HG03521 (cell line): ENCODE data around the gene TOLLIP.
"Not testable (repeated sequence)": the region's sequence is repeated elsewhere in the genome, so short reads cannot be mapped to it uniquely, and the experiment has no call there.

Experiments used
- ATAC-seq: cut with Tn5 transposase; IDR thresholded peaks from one replicate; pipeline ENCODE4 v1.9.1; 2021; ENCODE audit warnings: mild to moderate bottlenecking, moderate library complexity; ENCODE audit not compliant: unreplicated experiment

The TOLLIP gene

DNA sequence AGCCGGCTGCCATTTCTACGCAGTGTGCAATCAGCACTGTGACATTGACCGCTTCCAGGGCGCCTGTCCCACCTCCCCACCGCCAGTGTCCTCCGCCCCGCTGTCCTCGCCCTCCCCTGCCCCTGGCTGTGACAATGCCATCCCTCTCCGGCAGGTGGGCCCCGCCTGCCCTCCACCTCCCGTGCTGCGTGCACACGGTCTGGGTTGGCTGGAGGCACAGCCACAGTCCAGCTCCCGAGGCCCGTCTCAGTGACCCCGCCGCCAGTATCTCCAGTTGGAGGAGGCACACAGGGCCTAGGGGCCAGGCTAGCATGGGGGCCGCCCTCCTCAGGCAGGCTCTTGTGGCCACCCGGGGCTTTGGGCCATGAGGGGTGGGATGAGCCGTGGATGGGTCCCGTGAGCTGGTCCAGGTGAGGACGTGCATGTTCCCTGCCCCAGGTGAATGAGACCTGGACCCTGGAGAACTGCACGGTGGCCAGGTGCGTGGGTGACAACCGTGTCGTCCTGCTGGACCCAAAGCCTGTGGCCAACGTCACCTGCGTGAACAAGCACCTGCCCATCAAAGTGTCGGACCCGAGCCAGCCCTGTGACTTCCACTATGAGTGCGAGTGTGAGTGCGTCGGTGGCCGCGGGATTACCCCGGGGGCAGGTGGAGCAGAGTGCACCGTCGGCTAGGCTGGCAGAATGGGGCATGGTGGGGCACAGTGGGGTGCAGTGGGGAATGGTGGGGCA is 56.9 kb downstream of the TOLLIP start:
- no peak for ATAC-seq

DNA sequence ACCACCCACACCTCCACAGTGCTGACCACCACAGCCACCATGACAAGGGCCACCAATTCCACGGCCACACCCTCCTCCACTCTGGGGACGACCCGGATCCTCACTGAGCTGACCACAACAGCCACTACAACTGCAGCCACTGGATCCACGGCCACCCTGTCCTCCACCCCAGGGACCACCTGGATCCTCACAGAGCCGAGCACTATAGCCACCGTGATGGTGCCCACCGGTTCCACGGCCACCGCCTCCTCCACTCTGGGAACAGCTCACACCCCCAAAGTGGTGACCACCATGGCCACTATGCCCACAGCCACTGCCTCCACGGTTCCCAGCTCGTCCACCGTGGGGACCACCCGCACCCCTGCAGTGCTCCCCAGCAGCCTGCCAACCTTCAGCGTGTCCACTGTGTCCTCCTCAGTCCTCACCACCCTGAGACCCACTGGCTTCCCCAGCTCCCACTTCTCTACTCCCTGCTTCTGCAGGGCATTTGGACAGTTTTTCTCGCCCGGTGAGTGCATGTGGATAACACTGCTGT is 58.1 kb downstream of the TOLLIP start:
- no peak for ATAC-seq

DNA sequence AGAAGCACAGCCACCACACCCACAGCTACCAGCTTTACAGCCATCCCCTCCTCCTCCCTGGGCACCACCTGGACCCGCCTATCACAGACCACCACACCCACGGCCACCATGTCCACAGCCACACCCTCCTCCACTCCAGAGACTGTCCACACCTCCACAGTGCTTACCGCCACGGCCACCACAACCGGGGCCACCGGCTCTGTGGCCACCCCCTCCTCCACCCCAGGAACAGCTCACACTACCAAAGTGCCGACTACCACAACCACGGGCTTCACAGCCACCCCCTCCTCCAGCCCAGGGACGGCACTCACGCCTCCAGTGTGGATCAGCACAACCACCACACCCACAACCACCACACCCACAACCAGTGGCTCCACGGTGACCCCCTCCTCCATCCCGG is 59.0 kb downstream of the TOLLIP start:
- not testable (repeated sequence) for ATAC-seq

DNA sequence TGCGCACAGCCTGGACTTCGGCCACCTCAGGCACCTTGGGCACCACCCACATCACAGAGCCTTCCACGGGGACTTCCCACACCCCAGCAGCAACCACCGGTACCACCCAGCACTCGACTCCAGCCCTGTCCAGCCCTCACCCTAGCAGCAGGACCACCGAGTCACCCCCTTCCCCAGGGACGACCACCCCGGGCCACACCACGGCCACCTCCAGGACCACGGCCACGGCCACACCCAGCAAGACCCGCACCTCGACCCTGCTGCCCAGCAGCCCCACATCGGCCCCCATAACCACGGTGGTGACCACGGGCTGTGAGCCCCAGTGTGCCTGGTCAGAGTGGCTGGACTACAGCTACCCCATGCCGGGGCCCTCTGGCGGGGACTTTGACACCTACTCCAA is 60.5 kb downstream of the TOLLIP start:
- not testable (repeated sequence) for ATAC-seq

DNA sequence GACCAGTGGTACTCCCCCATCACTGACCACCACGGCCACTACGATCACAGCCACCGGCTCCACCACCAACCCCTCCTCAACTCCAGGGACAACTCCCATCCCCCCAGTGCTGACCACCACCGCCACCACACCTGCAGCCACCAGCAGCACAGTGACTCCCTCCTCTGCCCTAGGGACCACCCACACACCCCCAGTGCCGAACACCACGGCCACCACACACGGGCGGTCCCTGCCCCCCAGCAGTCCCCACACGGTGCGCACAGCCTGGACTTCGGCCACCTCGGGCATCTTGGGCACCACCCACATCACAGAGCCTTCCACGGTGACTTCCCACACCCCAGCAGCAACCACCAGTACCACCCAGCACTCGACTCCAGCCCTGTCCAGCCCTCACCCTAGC is 62.4 kb downstream of the TOLLIP start:
- not testable (repeated sequence) for ATAC-seq

DNA sequence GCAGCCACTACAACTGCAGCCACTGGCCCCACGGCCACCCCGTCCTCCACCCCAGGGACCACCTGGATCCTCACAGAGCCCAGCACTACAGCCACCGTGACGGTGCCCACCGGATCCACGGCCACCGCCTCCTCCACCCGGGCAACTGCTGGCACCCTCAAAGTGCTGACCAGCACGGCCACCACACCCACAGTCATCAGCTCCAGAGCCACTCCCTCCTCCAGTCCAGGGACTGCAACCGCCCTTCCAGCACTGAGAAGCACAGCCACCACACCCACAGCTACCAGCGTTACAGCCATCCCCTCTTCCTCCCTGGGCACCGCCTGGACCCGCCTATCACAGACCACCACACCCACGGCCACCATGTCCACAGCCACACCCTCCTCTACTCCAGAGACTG is 63.1 kb downstream of the TOLLIP start:
- not testable (repeated sequence) for ATAC-seq

DNA sequence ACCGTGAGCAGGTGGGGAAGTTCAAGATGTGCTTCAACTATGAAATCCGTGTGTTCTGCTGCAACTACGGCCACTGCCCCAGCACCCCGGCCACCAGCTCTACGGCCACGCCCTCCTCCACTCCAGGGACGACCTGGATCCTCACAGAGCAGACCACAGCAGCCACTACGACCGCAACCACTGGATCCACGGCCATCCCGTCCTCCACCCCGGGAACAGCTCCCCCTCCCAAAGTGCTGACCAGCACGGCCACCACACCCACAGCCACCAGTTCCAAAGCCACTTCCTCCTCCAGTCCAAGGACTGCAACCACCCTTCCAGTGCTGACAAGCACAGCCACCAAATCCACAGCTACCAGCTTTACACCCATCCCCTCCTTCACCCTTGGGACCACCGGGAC is 63.7 kb downstream of the TOLLIP start:
- not testable (repeated sequence) for ATAC-seq

DNA sequence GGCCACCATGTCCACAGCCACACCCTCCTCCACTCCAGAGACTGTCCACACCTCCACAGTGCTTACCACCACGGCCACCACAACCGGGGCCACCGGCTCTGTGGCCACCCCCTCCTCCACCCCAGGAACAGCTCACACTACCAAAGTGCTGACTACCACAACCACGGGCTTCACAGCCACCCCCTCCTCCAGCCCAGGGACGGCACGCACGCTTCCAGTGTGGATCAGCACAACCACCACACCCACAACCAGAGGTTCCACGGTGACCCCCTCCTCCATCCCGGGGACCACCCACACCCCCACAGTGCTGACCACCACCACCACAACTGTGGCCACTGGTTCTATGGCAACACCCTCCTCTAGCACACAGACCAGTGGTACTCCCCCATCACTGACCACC is 64.9 kb downstream of the TOLLIP start:
- not testable (repeated sequence) for ATAC-seq

DNA sequence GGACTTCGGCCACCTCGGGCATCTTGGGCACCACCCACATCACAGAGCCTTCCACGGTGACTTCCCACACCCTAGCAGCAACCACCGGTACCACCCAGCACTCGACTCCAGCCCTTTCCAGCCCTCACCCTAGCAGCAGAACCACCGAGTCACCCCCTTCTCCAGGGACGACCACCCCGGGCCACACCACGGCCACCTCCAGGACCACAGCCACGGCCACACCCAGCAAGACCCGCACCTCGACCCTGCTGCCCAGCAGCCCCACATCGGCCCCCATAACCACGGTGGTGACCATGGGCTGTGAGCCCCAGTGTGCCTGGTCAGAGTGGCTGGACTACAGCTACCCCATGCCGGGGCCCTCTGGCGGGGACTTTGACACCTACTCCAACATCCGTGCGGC is 65.9 kb downstream of the TOLLIP start:
- not testable (repeated sequence) for ATAC-seq

DNA sequence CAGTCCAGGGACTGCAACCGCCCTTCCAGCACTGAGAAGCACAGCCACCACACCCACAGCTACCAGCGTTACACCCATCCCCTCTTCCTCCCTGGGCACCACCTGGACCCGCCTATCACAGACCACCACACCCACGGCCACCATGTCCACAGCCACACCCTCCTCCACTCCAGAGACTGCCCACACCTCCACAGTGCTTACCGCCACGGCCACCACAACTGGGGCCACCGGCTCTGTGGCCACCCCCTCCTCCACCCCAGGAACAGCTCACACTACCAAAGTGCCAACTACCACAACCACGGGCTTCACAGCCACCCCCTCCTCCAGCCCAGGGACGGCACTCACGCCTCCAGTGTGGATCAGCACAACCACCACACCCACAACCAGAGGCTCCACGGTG is 66.7 kb downstream of the TOLLIP start:
- ATAC-seq = not testable (repeated sequence)

DNA sequence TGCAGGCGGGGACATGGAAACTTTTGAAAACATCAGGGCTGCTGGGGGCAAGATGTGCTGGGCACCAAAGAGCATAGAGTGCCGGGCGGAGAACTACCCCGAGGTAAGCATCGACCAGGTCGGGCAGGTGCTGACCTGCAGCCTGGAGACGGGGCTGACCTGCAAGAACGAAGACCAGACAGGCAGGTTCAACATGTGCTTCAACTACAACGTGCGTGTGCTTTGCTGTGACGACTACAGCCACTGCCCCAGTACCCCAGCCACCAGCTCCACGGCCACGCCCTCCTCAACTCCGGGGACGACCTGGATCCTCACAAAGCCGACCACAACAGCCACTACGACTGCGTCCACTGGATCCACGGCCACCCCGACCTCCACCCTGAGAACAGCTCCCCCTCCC is 67.1 kb downstream of the TOLLIP start:
- ATAC-seq = no peak

DNA sequence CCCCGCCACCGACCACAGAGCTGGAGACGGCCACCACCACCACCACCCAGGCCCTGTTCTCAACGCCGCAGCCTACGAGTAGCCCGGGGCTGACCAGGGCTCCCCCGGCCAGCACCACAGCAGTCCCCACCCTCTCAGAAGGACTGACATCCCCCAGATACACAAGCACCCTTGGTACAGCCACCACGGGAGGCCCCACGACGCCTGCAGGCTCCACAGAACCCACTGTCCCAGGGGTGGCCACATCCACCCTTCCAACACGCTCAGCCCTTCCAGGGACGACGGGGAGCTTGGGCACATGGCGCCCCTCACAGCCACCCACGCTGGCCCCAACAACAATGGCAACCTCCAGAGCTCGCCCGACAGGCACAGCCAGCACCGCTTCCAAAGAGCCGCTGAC is 67.7 kb downstream of the TOLLIP start:
- no peak for ATAC-seq

DNA sequence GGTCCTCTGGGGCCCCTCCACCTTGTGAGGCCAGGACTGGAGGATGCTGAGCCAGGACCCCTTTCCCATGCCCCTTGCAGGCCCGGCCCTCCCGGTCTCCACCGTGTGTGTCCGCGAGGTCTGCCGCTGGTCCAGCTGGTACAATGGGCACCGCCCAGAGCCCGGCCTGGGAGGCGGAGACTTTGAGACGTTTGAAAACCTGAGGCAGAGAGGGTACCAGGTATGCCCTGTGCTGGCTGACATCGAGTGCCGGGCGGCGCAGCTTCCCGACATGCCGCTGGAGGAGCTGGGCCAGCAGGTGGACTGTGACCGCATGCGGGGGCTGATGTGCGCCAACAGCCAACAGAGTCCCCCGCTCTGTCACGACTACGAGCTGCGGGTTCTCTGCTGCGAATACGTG is 68.7 kb downstream of the TOLLIP start:
- no peak for ATAC-seq

DNA sequence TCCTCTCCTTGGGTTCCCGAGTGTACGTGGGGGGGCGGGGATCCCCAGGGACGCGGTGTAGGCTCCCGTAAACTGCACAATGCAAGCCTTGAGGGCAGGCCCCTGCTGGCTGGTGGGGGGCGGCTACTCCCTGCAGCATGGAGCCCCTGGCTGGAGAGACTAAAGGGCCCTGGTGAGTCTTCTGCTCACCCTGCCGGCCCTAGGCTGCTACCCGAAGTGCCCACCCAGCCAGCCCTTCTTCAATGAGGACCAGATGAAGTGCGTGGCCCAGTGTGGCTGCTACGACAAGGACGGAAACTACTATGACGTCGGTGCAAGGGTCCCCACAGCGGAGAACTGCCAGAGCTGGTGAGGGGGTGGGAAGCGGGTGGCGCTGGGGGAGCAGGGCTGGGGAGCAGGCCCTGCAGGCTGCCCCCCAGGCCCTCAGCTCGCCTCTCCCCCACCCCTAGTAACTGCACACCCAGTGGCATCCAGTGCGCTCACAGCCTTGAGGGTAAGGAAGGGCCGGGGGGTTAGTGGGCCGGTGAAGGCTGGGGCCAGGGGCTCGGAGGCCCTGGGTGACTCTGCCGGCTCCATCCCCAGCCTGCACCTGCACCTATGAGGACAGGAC is 69.7 kb downstream of the TOLLIP start:
- no peak for ATAC-seq

DNA sequence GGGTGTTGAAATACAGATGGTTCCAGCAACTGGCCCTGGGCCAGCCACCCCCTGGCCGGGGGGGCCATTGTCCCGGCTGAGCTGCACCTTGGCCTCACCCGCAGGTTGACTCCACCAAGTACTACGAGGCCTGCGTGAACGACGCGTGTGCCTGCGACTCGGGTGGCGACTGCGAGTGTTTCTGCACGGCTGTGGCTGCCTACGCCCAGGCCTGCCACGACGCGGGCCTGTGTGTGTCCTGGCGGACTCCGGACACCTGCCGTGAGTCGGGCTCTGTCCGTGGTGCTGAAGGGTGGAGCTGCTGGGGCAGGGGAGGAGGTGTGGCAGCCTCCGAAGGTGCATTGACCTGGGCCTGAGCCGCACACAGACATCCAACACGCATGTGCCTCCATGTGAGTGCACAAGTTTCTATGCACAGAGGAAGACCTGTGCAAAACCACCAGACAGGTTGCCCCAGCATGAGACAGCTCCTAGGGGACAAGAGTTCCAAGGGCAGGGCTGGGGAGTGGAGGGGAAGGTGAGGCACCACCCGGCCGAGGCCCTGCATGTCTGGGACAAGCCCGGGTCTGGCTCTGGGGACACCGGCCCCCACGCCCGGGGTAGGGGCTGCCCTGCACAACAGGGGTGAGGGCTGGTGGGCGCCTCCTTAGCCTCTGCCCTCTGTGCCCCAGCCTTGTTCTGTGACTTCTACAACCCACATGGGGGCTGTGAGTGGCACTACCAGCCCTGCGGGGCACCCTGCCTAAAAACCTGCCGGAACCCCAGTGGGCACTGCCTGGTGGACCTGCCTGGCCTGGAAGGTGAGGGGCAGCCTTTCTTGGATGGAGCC is 70.5 kb downstream of the TOLLIP start:
- no peak for ATAC-seq

DNA sequence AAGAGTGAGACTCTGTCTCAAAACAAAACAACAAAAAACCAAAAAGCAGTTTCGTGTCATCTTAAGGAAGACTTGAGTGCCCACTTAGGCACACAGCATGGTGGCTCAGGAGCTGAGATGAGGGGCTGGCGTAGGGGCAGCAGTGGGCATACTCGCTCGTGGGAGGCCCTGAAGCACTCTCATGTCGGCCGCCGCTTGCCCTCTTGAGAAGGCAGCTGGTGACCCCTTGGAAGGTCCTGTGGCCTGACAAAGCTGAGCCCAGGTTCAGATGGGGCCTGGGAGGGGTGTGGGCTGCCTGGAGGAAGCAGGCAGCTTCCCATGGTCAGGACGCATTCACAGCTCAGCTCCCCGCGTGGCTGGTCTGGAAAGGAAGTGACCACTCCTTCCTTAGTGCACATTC is 71.6 kb downstream of the TOLLIP start:
- no peak for ATAC-seq

DNA sequence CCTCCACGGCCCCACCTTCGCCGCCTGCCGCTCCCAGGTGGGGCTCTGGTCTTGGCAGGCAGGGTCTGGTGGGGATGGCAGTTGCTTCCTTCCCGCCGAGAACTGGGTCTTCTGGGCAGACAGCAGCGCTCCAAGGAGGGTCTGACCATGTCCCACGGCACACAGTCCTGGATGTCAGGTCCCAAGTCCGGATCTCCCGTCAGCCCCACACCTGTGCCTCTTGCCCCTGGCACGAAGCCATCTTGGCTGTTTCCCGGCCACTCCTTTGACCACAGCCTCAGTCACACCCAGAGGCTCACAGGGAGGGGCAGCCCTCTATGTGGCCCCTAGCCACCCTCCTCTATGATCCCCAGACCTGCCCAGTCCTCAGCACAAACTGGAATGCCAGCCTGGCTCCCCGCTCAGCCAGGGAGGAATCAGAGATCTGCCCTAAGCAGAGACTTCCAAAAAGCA is 72.3 kb downstream of the TOLLIP start:
- no peak for ATAC-seq

DNA sequence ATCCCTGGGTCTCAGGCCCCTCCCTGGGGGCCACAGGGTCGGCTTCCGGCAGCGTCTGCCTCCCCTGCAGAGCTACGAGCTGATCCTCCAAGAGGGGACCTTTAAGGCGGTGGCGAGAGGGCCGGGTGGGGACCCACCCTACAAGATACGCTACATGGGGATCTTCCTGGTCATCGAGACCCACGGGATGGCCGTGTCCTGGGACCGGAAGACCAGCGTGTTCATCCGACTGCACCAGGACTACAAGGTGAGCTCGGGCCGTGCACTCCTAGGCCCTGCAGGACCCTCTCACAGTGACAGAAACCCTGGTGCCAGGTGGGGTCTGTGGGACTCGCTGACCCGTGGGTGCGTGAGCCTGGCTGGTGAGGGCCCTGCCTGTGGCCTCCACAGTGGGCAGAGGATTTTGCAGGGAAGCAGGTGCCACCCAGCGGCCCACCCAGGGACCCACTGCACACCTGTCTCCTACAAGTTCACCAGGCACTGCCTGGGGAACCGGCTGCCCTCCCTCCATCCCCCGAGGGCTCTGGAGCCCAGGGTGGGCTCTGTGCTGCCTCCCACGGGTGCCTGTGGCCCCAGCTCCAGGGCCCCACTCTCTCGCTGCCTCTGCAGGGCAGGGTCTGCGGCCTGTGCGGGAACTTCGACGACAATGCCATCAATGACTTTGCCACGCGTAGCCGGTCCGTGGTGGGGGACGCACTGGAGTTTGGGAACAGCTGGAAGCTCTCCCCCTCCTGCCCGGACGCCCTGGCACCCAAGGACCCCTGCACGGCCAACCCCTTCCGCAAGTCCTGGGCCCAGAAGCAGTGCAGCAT is 72.9 kb downstream of the TOLLIP start:
- no peak for ATAC-seq

DNA sequence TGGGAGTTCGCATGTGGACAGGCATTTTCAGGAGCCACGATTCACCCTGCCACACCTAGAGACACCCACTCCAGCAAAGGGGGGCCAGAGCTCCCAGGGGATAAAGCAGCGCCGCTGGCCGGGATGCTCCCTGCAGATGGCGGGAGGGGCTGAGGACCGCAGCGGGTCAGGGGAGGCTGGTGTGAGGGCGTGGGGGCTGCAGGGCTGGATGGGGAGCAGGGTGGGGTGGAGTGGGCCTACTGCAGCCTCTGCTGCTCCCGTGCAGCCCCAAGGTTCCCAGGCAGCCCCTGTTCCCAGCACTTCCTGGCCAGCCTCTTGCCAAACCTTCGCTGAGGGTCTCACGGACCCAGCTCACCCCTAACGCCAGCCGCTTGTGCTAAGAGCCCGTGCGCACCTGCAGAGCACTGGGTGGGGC is 73.5 kb downstream of the TOLLIP start:
- no peak for ATAC-seq

DNA sequence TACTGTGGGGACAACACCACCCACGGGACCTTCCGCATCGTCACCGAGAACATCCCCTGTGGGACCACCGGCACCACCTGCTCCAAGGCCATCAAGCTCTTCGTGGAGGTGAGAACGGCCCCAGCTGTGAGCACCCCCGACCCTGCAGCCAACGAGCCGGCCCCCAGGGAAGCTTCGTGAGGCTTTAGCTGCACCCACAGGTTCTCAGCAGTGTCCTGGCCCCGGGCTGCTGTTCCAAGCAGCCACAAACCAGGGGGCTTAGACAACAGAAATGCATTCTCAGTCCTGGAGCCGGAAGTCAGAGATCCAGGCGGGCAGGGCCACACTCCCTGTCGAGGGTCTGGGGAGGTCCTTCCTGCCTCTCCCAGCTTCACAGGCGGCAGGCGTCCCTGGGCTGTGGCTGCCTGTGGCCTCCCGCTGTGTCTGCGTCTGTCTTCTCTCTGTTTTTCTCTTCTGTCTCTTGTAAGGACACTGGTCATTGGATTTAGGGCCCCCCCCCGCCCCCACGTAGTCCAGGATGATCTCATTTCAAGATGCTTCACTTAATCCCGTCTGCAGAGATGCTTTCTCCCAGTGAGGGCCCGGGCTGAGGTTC is 74.0 kb downstream of the TOLLIP start:
- no peak for ATAC-seq
